Measurements from ENCODE around the gene RFC3.

Gene RFC3

GRCh38 chr13:33787051-33787591 is 30.8 kb upstream of the RFC3 start:
- Histone ChIP-seq H3K9me3 (ENCODE audit: control insufficient read depth, low read length) (no peaks in the 10 kb centered on the region), H3K27me3 (ENCODE audit: control insufficient read depth, insufficient read depth, low read length, poor library complexity, severe bottlenecking) (no peaks in the 10 kb centered on the region), H3K4me3 (ENCODE audit: insufficient read depth, low read depth, low read length) (no peak overlapping the region), H3K27ac (ENCODE audit: insufficient read depth, low read depth, low read length, poor library complexity, severe bottlenecking) (no peak overlapping the region), H3K4me1 (ENCODE audit: control insufficient read depth, insufficient read depth, low read length) (no peaks in the 10 kb centered on the region), H3K36me3 (ENCODE audit: control insufficient read depth, insufficient read depth, low read length) (no peaks in the 10 kb centered on the region)
- WGBS, 2 experiments: 71 to 88% methylated on average over 3 to 6 of the region's 6 CpGs

DNA sequence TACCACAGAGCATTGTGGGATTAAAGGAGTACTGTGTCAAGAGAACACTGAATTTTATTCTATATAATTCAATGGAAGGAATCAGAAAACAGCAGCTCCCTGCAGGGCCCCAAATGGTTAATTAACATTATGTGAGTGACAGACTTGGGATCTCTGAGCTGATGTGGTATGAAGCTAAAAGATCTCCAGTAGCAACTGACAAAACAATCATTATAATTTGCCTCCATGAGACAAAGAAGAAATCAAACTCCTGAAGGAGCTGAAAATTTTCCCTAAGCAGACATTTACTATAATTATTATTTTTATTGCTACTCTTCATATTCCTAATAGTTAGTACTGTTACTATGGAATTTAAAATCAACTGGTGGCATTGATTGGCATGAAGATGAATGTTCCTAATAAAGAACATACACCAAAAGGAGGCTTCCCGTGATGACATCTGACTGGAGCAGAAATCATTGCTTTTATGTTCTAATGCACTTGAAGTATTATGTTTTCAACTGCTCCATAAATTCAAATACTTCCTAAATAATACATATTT is 28.8 kb upstream of the RFC3 start:
- Histone ChIP-seq H3K27ac (ENCODE audit: insufficient read depth, low read depth, low read length, poor library complexity, severe bottlenecking) (no peak overlapping the region), H3K27me3 (ENCODE audit: control insufficient read depth, insufficient read depth, low read length, poor library complexity, severe bottlenecking) (no peaks in the 10 kb centered on the region), H3K4me1 (ENCODE audit: control insufficient read depth, insufficient read depth, low read length) (no peaks in the 10 kb centered on the region), H3K4me3 (ENCODE audit: insufficient read depth, low read depth, low read length) (no peak overlapping the region), H3K9me3 (ENCODE audit: control insufficient read depth, low read length) (no peaks in the 10 kb centered on the region), H3K36me3 (ENCODE audit: control insufficient read depth, insufficient read depth, low read length) (no peaks in the 10 kb centered on the region)
- WGBS, 2 experiments: 100% methylated on average over 1 of the region's 1 CpG; no CpG with 5 or more reads in 1 of the 2 experiments

GRCh38 chr13:33789739-33790138 is 28.2 kb upstream of the RFC3 start:
- no peak overlapping the region for H3K4me3 ChIP-seq (ENCODE audit: insufficient read depth, low read depth, low read length)
- H3K9me3 ChIP-seq (ENCODE audit: control insufficient read depth, low read length): no peaks in the 10 kb centered on the region
- WGBS, 2 experiments: 37 to 48% methylated on average over 4 of the region's 4 CpGs
- no peaks in the 10 kb centered on the region for H3K4me1 ChIP-seq (ENCODE audit: control insufficient read depth, insufficient read depth, low read length)
- no peaks in the 10 kb centered on the region for H3K36me3 ChIP-seq (ENCODE audit: control insufficient read depth, insufficient read depth, low read length)
- H3K27me3 ChIP-seq (ENCODE audit: control insufficient read depth, insufficient read depth, low read length, poor library complexity, severe bottlenecking): no peaks in the 10 kb centered on the region
- H3K27ac ChIP-seq (ENCODE audit: insufficient read depth, low read depth, low read length, poor library complexity, severe bottlenecking): no peak overlapping the region

DNA sequence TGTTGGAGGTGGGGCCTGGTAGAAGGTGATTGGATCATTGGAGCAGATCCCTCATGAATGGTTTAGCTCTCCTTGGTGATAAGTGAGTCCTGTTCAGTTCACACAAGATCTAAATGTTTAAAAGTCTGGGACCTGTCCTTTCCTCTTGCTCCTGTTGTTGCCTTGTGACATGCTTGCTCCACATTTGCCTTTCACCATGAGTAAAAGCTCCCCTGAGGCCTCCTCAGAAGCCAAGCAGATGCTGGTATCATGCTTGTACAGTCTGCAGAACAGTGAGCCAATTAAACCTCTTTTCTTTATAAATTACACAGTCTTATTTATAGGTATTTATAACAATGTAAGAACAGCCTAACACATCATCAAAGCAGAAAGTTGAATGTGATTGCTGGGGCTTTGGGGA is 24.2 kb upstream of the RFC3 start:
- H3K27me3 ChIP-seq (ENCODE audit: control insufficient read depth, insufficient read depth, low read length, poor library complexity, severe bottlenecking): no peaks in the 10 kb centered on the region
- no peaks in the 10 kb centered on the region for H3K4me1 ChIP-seq (ENCODE audit: control insufficient read depth, insufficient read depth, low read length)
- no peak overlapping the region for H3K4me3 ChIP-seq (ENCODE audit: insufficient read depth, low read depth, low read length)
- no peaks in the 10 kb centered on the region for H3K9me3 ChIP-seq (ENCODE audit: control insufficient read depth, low read length)
- H3K27ac ChIP-seq (ENCODE audit: insufficient read depth, low read depth, low read length, poor library complexity, severe bottlenecking): no peak overlapping the region
- no peaks in the 10 kb centered on the region for H3K36me3 ChIP-seq (ENCODE audit: control insufficient read depth, insufficient read depth, low read length)

GRCh38 chr13:33794576-33794975 is 23.4 kb upstream of the RFC3 start:
- 91 to 93% methylated on average over 4 of the region's 4 CpGs for whole genome bisulfite sequencing, 2 experiments
- H3K27me3 ChIP-seq (ENCODE audit: control insufficient read depth, insufficient read depth, low read length, poor library complexity, severe bottlenecking): no peaks in the 10 kb centered on the region
- no peaks in the 10 kb centered on the region for H3K9me3 ChIP-seq (ENCODE audit: control insufficient read depth, low read length)

GRCh38 chr13:33796095-33796494 is 21.9 kb upstream of the RFC3 start:
- H3K4me1 ChIP-seq (ENCODE audit: control insufficient read depth, insufficient read depth, low read length): no peaks in the 10 kb centered on the region
- H3K9me3 ChIP-seq (ENCODE audit: control insufficient read depth, low read length): no peaks in the 10 kb centered on the region
- no peak overlapping the region for H3K4me3 ChIP-seq (ENCODE audit: insufficient read depth, low read depth, low read length)
- no peaks in the 10 kb centered on the region for H3K27me3 ChIP-seq (ENCODE audit: control insufficient read depth, insufficient read depth, low read length, poor library complexity, severe bottlenecking)
- no peak overlapping the region for H3K27ac ChIP-seq (ENCODE audit: insufficient read depth, low read depth, low read length, poor library complexity, severe bottlenecking)
- no peaks in the 10 kb centered on the region for H3K36me3 ChIP-seq (ENCODE audit: control insufficient read depth, insufficient read depth, low read length)
- WGBS, 2 experiments: 86 to 100% methylated on average over 1 to 3 of the region's 4 CpGs

More at GRCh38 chr13:33794576-33794975, 23.4 kb upstream of the RFC3 start:
- H3K4me1 ChIP-seq (ENCODE audit: control insufficient read depth, insufficient read depth, low read length): no peaks in the 10 kb centered on the region
- H3K36me3 ChIP-seq (ENCODE audit: control insufficient read depth, insufficient read depth, low read length): no peaks in the 10 kb centered on the region
- H3K4me3 ChIP-seq (ENCODE audit: insufficient read depth, low read depth, low read length): no peak overlapping the region
- no peak overlapping the region for H3K27ac ChIP-seq (ENCODE audit: insufficient read depth, low read depth, low read length, poor library complexity, severe bottlenecking)

DNA sequence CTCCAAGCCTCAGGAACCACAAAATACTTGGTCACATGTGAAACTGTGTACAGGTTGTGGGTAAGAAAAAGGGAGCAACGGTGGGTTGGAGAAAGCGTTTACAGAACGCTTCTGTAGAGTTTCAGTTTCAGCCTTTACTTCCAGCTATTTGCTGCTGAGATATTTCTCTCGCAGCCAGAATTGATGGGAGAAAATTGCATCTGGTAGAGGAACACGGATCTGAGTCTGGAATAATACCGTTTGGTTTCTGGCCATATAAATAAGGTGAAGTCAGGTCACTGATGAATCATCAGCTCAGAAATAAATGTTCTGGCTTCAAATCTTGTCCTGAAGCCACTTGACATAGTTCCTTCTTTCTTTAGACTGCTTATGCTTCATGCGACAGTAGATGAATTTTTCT is 20.3 kb upstream of the RFC3 start:
- 80 to 82% methylated on average over 7 of the region's 7 CpGs for WGBS, 2 experiments
- H3K4me3 ChIP-seq (ENCODE audit: insufficient read depth, low read depth, low read length): no peak overlapping the region

GRCh38 chr13:33798023-33798422 is 19.9 kb upstream of the RFC3 start:
- Histone ChIP-seq H3K27ac (ENCODE audit: insufficient read depth, low read depth, low read length, poor library complexity, severe bottlenecking) (no peak overlapping the region), H3K4me3 (ENCODE audit: insufficient read depth, low read depth, low read length) (no peak overlapping the region), H3K9me3 (ENCODE audit: control insufficient read depth, low read length) (no peaks in the 10 kb centered on the region), H3K27me3 (ENCODE audit: control insufficient read depth, insufficient read depth, low read length, poor library complexity, severe bottlenecking) (no peaks in the 10 kb centered on the region), H3K4me1 (ENCODE audit: control insufficient read depth, insufficient read depth, low read length) (no peaks in the 10 kb centered on the region), H3K36me3 (ENCODE audit: control insufficient read depth, insufficient read depth, low read length) (no peaks in the 10 kb centered on the region)
- WGBS, 2 experiments: 95% methylated on average over 2 of the region's 3 CpGs

More for the DNA sequence above, 20.3 kb upstream of the RFC3 start:
- Histone ChIP-seq H3K36me3 (ENCODE audit: control insufficient read depth, insufficient read depth, low read length) (no peaks in the 10 kb centered on the region), H3K27me3 (ENCODE audit: control insufficient read depth, insufficient read depth, low read length, poor library complexity, severe bottlenecking) (no peaks in the 10 kb centered on the region), H3K27ac (ENCODE audit: insufficient read depth, low read depth, low read length, poor library complexity, severe bottlenecking) (no peak overlapping the region), H3K9me3 (ENCODE audit: control insufficient read depth, low read length) (no peaks in the 10 kb centered on the region), H3K4me1 (ENCODE audit: control insufficient read depth, insufficient read depth, low read length) (no peaks in the 10 kb centered on the region)

- Histone ChIP-seq H3K27me3 (ENCODE audit: control insufficient read depth, insufficient read depth, low read length, poor library complexity, severe bottlenecking) (no peaks in the 10 kb centered on the region), H3K36me3 (ENCODE audit: control insufficient read depth, insufficient read depth, low read length) (no peaks in the 10 kb centered on the region), H3K9me3 (ENCODE audit: control insufficient read depth, low read length) (no peaks in the 10 kb centered on the region), H3K27ac (ENCODE audit: insufficient read depth, low read depth, low read length, poor library complexity, severe bottlenecking) (no peak overlapping the region), H3K4me3 (ENCODE audit: insufficient read depth, low read depth, low read length) (no peak overlapping the region), H3K4me1 (ENCODE audit: control insufficient read depth, insufficient read depth, low read length) (no peaks in the 10 kb centered on the region)
- 55 to 56% methylated on average over 6 of the region's 6 CpGs for WGBS, 2 experiments
These were observed 17.9 kb upstream of the RFC3 start for GRCh38 chr13:33799950-33800592.

DNA sequence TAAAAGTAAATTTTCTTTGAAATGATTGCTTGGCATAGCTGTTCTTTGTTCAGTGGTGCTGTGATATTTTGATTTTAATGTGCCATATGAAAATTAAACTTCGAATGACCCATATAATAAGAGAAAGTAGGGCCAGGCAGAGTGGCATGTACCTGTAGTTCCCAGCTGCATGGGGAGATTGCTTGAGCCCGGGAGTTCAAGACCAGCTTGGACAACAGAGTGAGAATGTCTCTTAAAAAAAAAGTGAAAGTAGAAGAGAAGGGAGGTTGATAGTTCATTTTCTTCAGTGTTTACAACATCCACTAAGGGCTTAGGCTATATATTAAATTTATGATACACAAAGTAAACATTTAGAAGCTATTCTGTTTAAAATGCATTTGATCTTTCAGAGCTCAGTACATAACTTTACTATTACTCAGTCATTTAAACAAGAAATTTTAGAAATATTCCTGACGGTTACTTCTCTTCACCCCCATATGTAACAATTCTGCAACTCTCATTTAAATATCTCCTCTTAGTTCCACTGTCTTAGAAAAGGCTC is 17.2 kb upstream of the RFC3 start:
- no peaks in the 10 kb centered on the region for H3K4me1 ChIP-seq (ENCODE audit: control insufficient read depth, insufficient read depth, low read length)
- no peaks in the 10 kb centered on the region for H3K36me3 ChIP-seq (ENCODE audit: control insufficient read depth, insufficient read depth, low read length)
- no peaks in the 10 kb centered on the region for H3K9me3 ChIP-seq (ENCODE audit: control insufficient read depth, low read length)
- H3K27ac ChIP-seq (ENCODE audit: insufficient read depth, low read depth, low read length, poor library complexity, severe bottlenecking): no peak overlapping the region
- 44 to 48% methylated on average over 3 of the region's 3 CpGs for WGBS, 2 experiments
- no peaks in the 10 kb centered on the region for H3K27me3 ChIP-seq (ENCODE audit: control insufficient read depth, insufficient read depth, low read length, poor library complexity, severe bottlenecking)
- no peak overlapping the region for H3K4me3 ChIP-seq (ENCODE audit: insufficient read depth, low read depth, low read length)

Measured in ectodermal cell (in vitro differentiated cells).